Upper lobe of left lung (tissue), 4 donors: ENCODE results near the gene NOP9.

Experiments used
- CTCF ChIP-seq, 6 experiments: fragments of 450-650 bp in 4 of 6; fragments of 200-600 bp in 2 of 6; sonication (generic) in 2 of 6; IDR thresholded peaks; one replicate each; pipeline ENCODE4 v1.5.1; 2016 to 2019; ENCODE audit warnings: antibody characterized with exemption in 6 of 6
- POLR2A ChIP-seq, 4 donors: fragments of 450-650 bp; IDR thresholded peaks; one replicate each; pipeline ENCODE4 v1.5.1; 2016 to 2017; ENCODE audit warnings: antibody characterized with exemption in 4 of 4, mild to moderate bottlenecking in 2 of 4
- POLR2AphosphoS5 ChIP-seq, 2 donors: sonication (generic); formaldehyde crosslinking; IDR thresholded peaks; one replicate each; pipeline ENCODE4 v1.5.1; 2017; ENCODE audit warnings: antibody characterized with exemption in 2 of 2

GRCh38 chr14:24296341-24297157 lies 3.1 kb upstream of the NOP9 start:
- TF ChIP-seq CTCF (IDR thresholded peaks at IDR 0.05) (peak; percentile 53 to 81 (median 68)), POLR2AphosphoS5 (IDR thresholded peaks at IDR 0.05) (peak; percentile 40 to 68), POLR2A (IDR thresholded peaks at IDR 0.05) (no peak)
